HCT116 (cell line): Measurements from ENCODE around the gene LCN15.

ENCODE experiments used
- CEBPB ChIP-seq: IDR thresholded peaks from 2 replicates; pipeline ENCODE4 v1.6.1; 2012; ENCODE audit warnings: low read depth
- CTCF ChIP-seq, 3 experiments: fragments of 200-600 bp in 1 of 3; sonication (generic) in 1 of 3; IDR thresholded peaks in 2 of 3; conservative IDR thresholded peaks in 1 of 3; 2 replicates each; pipeline ENCODE4 v1.5.1; 2012 to 2017; ENCODE audit warnings: low read depth in 2 of 3, low read length in 2 of 3, antibody characterized with exemption in 1 of 3, borderline replicate concordance in 1 of 3, control low read depth in 1 of 3, mild to moderate bottlenecking in 1 of 3, mixed read lengths in 1 of 3, mixed run types in 1 of 3, moderate library complexity in 1 of 3; ENCODE audit not compliant: insufficient read depth in 1 of 3
- EGR1 ChIP-seq: IDR thresholded peaks from 2 replicates; pipeline ENCODE4 v1.6.1; 2012; ENCODE audit warnings: low read depth
- RAD21 ChIP-seq: IDR thresholded peaks from 2 replicates; pipeline ENCODE4 v1.6.1; 2012; ENCODE audit warnings: low read depth, mild to moderate bottlenecking
- ZFX ChIP-seq: fragments of 450-650 bp; IDR thresholded peaks from 2 replicates; pipeline ENCODE4 v1.6.1; 2017

- TF ChIP-seq CTCF (IDR thresholded peaks at IDR 0.05 in 2 of 3, conservative IDR thresholded peaks at IDR 0.05 in 1 of 3; ENCODE audit: borderline replicate concordance in 1 of 3, insufficient read depth in 1 of 3, low read depth in 2 of 3, low read length in 2 of 3): no peak
- no peak for TF ChIP-seq CEBPB
- TF ChIP-seq RAD21: no peak
- TF ChIP-seq ZFX: no peak
- no peak for TF ChIP-seq EGR1
Measured at GRCh38 chr9:136775191-136775590, 10.9 kb upstream of the LCN15 start.
